UCSD-AML1 (cell line): ENCODE data around the gene NDEL1.

ENCODE experiments used
- DNase-seq: peaks from one replicate; lab custom pipeline; 2025; ENCODE audit not compliant: unreplicated experiment; lab: John Stamatoyannopoulos, UW

Gene NDEL1

GRCh38 chr17:8502126-8502525, 66.4 kb downstream of the NDEL1 start:
- DNase-seq: no peak

GRCh38 chr17:8503368-8503767, 67.7 kb downstream of the NDEL1 start:
- no peak for DNase-seq

GRCh38 chr17:8503807-8504206, 68.1 kb downstream of the NDEL1 start:
- no peak for DNase-seq

DNA sequence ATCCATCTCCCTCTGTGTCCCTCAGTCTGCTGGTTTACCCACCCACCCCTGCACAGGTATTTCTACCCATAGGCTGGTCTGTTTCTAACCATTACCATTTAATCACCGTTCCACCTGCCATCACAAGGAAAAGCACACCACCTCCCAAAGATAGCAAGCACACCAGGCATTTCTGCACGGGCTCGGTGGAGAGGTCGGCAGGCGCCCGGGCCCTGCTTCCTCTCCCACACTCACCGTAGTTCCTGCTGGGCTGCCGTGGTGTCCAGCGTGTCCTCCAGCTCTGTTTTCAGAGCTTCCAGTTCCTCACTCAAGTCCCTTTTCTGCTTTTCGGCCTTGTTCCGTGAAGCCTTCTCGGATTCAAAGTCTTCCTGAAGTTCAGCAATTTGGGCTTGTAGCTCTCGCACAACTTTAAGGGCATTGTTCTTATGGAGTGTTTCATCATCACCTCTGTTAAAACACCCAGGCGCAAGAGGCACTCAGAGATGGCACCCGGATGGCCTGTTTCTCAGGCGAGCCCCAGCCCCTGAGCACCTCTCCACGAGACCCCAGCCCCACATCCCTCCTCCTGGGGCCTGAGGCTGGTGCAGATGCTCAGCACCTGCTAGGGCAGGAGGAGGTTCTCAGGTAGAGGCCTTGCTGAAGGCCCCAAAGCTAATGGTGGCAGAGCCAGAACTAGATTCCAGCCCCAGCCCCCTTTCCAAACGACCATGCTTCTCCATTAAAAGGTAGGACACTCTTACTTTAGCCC, 69.0 kb downstream of the NDEL1 start:
- no peak for DNase-seq

DNA sequence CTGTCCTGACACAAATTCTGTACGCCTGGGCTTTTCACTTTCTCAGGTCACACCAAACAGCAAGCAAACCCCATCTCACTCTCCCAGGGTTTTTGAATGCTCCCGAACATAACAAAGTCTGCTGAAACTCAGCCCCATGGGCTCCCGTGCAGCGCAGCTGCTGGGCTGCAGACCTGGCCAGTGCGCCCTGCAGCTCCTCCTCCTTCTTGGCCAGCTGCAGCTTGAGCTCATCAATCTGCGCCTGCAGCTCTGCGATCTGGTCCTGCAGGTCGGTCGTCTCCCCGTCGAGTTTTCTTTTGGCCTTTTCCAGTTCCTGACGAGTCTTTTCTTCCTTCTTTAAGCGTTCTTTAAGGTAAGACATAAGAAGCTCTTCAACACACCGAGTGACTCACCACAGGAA, 70.5 kb downstream of the NDEL1 start:
- DNase-seq: no peak

DNA sequence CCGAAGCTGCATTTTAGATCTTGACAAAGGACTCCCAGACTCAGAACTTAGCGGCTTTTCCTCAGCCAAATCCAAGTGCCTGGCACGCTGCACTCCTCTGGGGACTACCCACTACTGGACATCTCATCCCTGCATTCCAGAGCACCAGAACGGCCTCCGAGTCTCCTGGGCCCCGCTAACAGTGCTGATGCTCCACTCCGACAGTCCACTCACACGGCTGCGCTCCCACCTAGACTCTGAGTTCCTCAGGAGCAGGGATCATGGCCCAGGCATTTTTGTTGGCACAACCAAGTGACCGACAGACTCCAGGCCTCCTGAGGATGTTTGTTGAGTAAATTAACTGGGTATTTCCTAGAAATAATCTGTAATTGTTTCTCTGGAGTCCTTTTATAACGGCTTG, 79.1 kb downstream of the NDEL1 start:
- no peak for DNase-seq
